ENCODE data around the gene CXCL1. TPM values are rescaled to one million over a fixed set of nuclear protein-coding genes. Genes with fewer than 3 reads are reported as not detected.

The CXCL1 gene
- polyA plus RNA-seq, 3 donors = 1.7 to 4.4 (median 3.5) TPM

DNA sequence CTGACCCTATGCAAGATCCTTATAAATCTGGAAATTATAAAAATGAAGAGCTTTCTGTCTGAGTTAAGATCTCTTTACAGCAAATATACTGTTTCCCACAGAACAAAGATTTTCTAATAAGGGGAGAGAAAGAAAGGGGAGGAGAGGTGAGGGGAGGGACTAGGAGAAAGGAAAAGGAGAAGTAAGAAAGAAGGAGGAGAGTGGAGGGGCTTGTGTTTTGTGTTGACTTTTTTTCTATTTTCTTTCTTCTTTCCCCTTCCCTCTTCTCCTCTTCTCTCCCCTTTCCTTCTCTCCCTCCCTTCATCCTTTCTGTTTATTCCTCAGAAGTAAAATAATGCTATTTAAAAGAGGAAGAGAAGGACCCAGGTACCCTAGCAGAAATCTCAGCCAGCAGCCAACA is 26.5 kb upstream of the CXCL1 start:
- intact Hi-C loops (cut with micrococcal nuclease) = loop anchor here in 1 of 2 donors (5.0 kb wide), 1 partner anchor 110 kb away; no protein-coding TSS in a partner anchor

DNA sequence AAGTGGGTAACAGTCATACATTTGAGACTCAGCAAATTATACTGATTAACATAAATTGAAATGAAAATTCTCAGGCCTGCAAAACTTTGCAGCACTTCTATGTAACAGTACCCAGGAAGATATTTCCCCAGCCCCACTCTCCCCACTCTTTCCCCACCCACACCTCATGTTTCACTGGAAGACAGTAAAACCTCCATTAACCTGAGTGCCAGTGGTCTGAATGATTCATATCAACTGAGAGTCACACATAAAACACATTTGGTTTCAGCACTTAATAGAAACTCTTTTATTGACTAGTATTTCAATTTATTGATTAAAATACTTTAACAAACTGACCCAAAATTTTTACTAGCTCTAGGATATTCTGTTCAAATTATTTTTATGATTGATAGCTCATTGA is 25.8 kb upstream of the CXCL1 start:
- H3K27ac Mint-ChIP-seq = peak overlapping the region in 2 of 7 donors; percentile 10 to 43
- H3K4me2 ChIP-seq (replicated peaks; ENCODE audit: extremely low read depth, low read length, poor library complexity, severe bottlenecking) = no peak overlapping the region
- H3K4me3 Mint-ChIP-seq = no peak overlapping the region
- H3K27ac ChIP-seq (ENCODE audit: low read depth in 1 of 2, low read length in 2 of 2) = no peak overlapping the region
- H3K4me3 ChIP-seq (replicated peaks in 1 of 3; ENCODE audit: low read depth in 2 of 3, low read length in 3 of 3) = no peak overlapping the region
- H3K4me1 ChIP-seq (ENCODE audit: control insufficient read depth in 1 of 2, insufficient read depth in 2 of 2, low read length in 2 of 2) = peaks cover 18 to 26% of the 10 kb centered on the region in 2 donors
- H3K79me2 ChIP-seq (ENCODE audit: insufficient read depth, low read length) = no peaks in the 10 kb centered on the region
- no peaks in the 10 kb centered on the region for H3K36me3 Mint-ChIP-seq
- no peaks in the 10 kb centered on the region for H3K27me3 ChIP-seq (ENCODE audit: control insufficient read depth in 2 of 2, insufficient read depth in 2 of 2, low read length in 2 of 2)
- H3K36me3 ChIP-seq (replicated peaks in 1 of 2; ENCODE audit: control insufficient read depth in 1 of 2, insufficient read depth in 2 of 2, low read length in 2 of 2) = no peaks in the 10 kb centered on the region
- intact Hi-C loops (cut with micrococcal nuclease) = loop anchor here in 1 of 2 donors (5.0 kb wide), 1 partner anchor 111 kb away; no protein-coding TSS in a partner anchor
- H3K9ac ChIP-seq (ENCODE audit: insufficient read depth, low read length, poor library complexity, severe bottlenecking) = no peak overlapping the region
- TF ChIP-seq, protein P1, sequence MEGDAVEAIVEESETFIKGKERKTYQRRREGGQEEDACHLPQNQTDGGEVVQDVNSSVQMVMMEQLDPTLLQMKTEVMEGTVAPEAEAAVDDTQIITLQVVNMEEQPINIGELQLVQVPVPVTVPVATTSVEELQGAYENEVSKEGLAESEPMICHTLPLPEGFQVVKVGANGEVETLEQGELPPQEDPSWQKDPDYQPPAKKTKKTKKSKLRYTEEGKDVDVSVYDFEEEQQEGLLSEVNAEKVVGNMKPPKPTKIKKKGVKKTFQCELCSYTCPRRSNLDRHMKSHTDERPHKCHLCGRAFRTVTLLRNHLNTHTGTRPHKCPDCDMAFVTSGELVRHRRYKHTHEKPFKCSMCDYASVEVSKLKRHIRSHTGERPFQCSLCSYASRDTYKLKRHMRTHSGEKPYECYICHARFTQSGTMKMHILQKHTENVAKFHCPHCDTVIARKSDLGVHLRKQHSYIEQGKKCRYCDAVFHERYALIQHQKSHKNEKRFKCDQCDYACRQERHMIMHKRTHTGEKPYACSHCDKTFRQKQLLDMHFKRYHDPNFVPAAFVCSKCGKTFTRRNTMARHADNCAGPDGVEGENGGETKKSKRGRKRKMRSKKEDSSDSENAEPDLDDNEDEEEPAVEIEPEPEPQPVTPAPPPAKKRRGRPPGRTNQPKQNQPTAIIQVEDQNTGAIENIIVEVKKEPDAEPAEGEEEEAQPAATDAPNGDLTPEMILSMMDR (IDR thresholded peaks at IDR 0.05) = no peak
- H4K20me1 ChIP-seq (ENCODE audit: insufficient read depth, low read length) = no peaks in the 10 kb centered on the region
- H3K9me3 Mint-ChIP-seq = no peaks in the 10 kb centered on the region
- H2AFZ ChIP-seq (ENCODE audit: insufficient read depth, low read depth, low read length, poor library complexity, severe bottlenecking) = no peak overlapping the region
- no peaks in the 10 kb centered on the region for H3K27me3 Mint-ChIP-seq (ENCODE audit: low read depth in 3 of 3)
- H3K9me3 ChIP-seq (replicated peaks in 1 of 2; ENCODE audit: control insufficient read depth in 1 of 2, insufficient read depth in 1 of 2, low read length in 2 of 2) = no peaks in the 10 kb centered on the region
- H3K4me1 Mint-ChIP-seq = peaks cover 28% of the 10 kb centered on the region
- no peak for DNase-seq

More for the DNA sequence above, 26.5 kb upstream of the CXCL1 start:
- H3K36me3 Mint-ChIP-seq = no peaks in the 10 kb centered on the region
- H3K9me3 Mint-ChIP-seq = no peaks in the 10 kb centered on the region
- H3K27ac Mint-ChIP-seq = peak overlapping the region in 2 of 7 donors; percentile 54 to 68
- DNase-seq = no peak
- H3K79me2 ChIP-seq (ENCODE audit: insufficient read depth, low read length) = no peaks in the 10 kb centered on the region
- H3K4me1 ChIP-seq (ENCODE audit: control insufficient read depth in 1 of 2, insufficient read depth in 2 of 2, low read length in 2 of 2) = peaks cover 15 to 22% of the 10 kb centered on the region in 2 donors
- H3K4me2 ChIP-seq (replicated peaks; ENCODE audit: extremely low read depth, low read length, poor library complexity, severe bottlenecking) = no peak overlapping the region
- no peaks in the 10 kb centered on the region for H3K9me3 ChIP-seq (replicated peaks in 1 of 2; ENCODE audit: control insufficient read depth in 1 of 2, insufficient read depth in 1 of 2, low read length in 2 of 2)
- H3K9ac ChIP-seq (ENCODE audit: insufficient read depth, low read length, poor library complexity, severe bottlenecking) = no peak overlapping the region
- no peaks in the 10 kb centered on the region for H3K36me3 ChIP-seq (replicated peaks in 1 of 2; ENCODE audit: control insufficient read depth in 1 of 2, insufficient read depth in 2 of 2, low read length in 2 of 2)
- no peaks in the 10 kb centered on the region for H3K27me3 ChIP-seq (ENCODE audit: control insufficient read depth in 2 of 2, insufficient read depth in 2 of 2, low read length in 2 of 2)
- TF ChIP-seq, protein P1 (IDR thresholded peaks at IDR 0.05) = no peak
- peaks cover 24% of the 10 kb centered on the region for H3K4me1 Mint-ChIP-seq
- H2AFZ ChIP-seq (ENCODE audit: insufficient read depth, low read depth, low read length, poor library complexity, severe bottlenecking) = no peak overlapping the region
- H3K4me3 Mint-ChIP-seq = no peak overlapping the region
- no peaks in the 10 kb centered on the region for H4K20me1 ChIP-seq (ENCODE audit: insufficient read depth, low read length)
- H3K27ac ChIP-seq (ENCODE audit: low read depth in 1 of 2, low read length in 2 of 2) = no peak overlapping the region
- no peaks in the 10 kb centered on the region for H3K27me3 Mint-ChIP-seq (ENCODE audit: low read depth in 3 of 3)
- H3K4me3 ChIP-seq (replicated peaks in 1 of 3; ENCODE audit: low read depth in 2 of 3, low read length in 3 of 3) = no peak overlapping the region
